Measurements from ENCODE around the gene DDOST.

- TF ChIP-seq CTCF (IDR thresholded peaks at IDR 0.05) (no peak), POLR2A (IDR thresholded peaks at IDR 0.05) (no peak), POLR2AphosphoS5 (IDR thresholded peaks at IDR 0.05) (peak in 1 of 3 donors; percentile 4)
These were observed 7.0 kb downstream of the DDOST start for GRCh38 chr1:20654104-20654690.

Data from transverse colon (tissue), 4 donors.